Measurements from ENCODE around the gene ZNF358. TPM values are rescaled to one million over a fixed set of nuclear protein-coding genes. Genes with fewer than 3 reads are reported as not detected.
A peak's percentile ranks its signal among the peaks of the same experiment; 100 is the strongest.
"Not testable (repeated sequence)": the region's sequence is repeated elsewhere in the genome, so short reads cannot be mapped to it uniquely, and the experiment has no call there.

ZNF358 gene
- total RNA-seq, 1 donor from 2014 or later = 27.1 TPM

DNA sequence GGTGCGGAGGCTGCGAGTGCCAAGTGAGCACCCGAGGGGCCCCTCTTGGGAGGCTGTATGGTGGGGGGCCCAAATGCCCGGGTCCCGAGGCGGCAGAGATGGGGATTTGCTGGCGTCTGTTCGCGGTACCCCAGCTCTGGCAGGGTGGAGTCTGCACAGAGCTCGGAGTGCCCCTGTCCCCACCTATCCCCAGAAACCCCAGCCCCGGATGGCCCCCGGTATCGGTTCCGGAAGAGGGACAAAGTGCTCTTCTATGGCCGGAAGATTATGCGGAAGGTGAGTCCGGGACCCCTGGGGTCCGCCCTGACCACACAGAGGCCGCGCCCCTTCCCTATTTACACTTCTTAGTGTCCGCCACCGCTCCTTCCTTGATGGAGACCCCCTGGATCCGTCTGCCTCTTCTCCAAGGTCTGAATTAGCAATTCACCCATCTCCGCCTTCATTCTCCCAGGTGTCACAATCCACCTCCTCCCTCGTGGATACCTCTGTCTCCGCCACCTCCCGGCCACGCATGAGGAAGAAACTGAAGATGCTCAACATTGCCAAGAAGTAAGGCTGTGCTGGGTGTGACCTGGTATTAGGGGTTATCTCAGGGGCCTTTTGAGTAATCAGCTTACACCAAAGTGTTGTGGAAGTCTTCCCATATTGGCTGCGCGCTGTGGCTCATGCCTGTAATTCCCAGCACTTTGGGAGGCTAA is 20.2 kb downstream of the ZNF358 start:
- DNase-seq (ENCODE audit: low read depth) = no peak

GRCh38 chr19:7538990-7539389 is 23.1 kb downstream of the ZNF358 start:
- not testable (repeated sequence) for DNase-seq (ENCODE audit: low read depth)

DNA sequence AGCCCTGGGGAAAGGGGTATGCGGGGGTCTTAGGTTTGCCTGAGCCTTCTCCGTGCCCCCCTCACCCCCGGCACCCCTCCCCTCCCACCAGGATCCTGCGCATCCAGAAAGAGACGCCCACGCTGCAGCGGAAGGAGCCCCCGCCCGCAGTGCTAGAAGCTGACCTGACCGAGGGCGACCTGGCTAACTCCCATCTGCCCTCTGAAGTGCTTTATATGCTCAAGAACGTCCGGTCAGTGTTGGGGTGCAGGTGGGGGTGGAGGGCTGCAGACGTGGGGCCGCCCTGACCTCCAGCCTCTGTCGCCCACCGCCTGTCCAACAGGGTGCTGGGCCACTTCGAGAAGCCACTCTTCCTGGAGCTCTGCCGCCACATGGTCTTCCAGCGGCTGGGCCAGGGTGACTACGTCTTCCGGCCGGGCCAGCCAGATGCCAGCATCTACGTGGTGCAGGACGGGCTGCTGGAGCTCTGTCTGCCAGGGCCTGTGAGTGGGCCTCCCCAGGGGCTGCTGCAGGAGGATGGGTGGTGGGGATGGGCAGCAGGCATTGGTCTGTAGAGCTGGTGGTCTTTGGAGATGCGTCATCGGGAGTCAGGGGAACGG is 24.0 kb downstream of the ZNF358 start:
- DNase-seq (ENCODE audit: low read depth) = no peak

GRCh38 chr19:7540761-7541474 is 25.0 kb downstream of the ZNF358 start:
- peak; percentile 13 for DNase-seq (ENCODE audit: low read depth)

DNA sequence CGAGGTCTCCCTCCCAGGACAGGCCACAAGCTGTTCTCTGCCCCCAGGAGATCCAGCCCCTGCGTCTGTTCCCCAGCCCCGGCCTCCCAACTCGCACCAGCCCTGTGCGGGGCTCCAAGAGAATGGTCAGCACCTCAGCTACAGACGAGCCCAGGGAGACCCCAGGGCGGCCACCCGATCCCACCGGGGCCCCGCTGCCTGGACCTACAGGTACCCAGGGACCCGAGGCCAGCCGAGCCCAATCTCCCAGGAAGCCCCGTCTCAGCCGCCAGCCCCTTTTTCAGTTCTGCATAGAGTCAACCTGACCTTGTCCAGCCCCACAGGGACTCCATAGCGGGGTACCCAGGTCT is 25.5 kb downstream of the ZNF358 start:
- DNase-seq (ENCODE audit: low read depth) = no peak

GRCh38 chr19:7541828-7542443 is 26.0 kb downstream of the ZNF358 start:
- no peak for DNase-seq (ENCODE audit: low read depth)

DNA sequence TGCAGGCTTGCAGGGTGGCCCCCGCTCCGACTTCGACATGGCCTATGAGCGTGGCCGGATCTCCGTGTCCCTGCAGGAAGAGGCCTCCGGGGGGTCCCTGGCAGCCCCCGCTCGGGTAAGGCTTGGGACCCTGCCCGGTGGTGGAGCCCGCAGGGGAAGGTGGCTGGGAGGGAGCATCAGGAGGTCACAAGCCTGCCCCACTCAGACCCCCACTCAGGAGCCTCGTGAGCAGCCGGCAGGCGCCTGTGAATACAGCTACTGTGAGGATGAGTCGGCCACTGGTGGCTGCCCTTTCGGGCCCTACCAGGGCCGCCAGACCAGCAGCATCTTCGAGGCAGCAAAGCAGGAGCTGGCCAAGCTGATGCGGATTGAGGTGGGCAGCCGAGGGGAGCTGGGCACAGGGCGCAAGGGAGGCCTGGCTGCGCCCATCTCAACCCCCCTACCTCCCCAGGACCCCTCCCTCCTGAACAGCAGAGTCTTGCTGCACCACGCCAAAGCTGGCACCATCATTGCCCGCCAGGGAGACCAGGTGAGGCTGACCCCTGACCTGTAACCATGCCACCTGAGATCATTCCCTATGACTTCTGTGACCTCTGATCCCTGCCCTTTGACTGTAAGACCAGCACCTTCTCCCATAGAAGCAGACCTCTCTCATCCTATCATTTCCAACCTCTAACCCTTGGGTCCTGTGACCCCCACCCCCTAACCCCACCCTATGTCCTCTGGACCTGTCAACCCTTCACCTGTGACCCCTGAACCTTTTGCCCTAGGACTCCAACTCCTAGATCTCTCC is 26.8 kb downstream of the ZNF358 start:
- no peak for DNase-seq (ENCODE audit: low read depth)

DNA sequence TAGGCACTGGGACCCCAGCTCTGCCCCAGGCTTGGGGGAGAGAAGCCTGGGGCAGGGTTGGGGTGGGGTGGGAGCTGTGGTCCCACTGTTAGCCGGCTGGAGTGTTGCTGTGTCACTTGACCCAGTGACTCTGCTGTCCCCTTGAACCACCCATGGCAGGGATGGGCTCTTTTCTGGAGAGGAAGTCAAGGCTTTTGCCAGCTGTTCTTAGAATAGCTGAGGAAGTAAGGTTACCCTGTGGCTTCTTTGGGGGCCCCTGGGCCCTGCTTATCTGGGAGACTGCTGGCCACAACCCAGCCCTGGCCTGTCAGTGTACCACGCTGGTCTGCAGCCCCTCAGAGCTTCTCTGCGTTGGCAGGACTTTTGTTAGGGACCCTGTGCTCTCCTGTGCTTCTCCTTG is 28.7 kb downstream of the ZNF358 start:
- DNase-seq (ENCODE audit: low read depth) = no peak

- no peak for DNase-seq (ENCODE audit: low read depth)
Observed at GRCh38 chr19:7545300-7545699, 29.4 kb downstream of the ZNF358 start.

GRCh38 chr19:7545904-7546303 is 30.0 kb downstream of the ZNF358 start:
- DNase-seq (ENCODE audit: low read depth) = no peak

DNA sequence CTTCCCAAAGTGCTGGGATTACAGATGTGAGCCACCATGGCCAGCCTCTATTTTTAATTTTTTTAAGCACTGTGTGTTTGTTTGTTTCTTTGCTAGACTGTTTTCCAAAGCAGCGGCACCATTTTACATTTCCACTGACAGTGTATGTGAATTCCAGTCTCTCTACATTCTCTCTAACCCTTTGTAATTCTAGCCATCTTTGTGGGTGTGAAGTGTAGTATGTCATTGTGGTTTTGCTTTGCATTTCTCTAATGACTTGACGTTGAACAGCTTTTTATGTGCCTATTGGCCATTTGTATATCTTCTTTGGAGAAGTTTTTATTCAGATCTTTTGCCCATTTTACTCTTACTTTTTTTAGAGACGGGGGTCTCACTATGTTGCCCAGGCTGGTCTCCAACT is 31.3 kb downstream of the ZNF358 start:
- DNase-seq (ENCODE audit: low read depth) = no peak

DNA sequence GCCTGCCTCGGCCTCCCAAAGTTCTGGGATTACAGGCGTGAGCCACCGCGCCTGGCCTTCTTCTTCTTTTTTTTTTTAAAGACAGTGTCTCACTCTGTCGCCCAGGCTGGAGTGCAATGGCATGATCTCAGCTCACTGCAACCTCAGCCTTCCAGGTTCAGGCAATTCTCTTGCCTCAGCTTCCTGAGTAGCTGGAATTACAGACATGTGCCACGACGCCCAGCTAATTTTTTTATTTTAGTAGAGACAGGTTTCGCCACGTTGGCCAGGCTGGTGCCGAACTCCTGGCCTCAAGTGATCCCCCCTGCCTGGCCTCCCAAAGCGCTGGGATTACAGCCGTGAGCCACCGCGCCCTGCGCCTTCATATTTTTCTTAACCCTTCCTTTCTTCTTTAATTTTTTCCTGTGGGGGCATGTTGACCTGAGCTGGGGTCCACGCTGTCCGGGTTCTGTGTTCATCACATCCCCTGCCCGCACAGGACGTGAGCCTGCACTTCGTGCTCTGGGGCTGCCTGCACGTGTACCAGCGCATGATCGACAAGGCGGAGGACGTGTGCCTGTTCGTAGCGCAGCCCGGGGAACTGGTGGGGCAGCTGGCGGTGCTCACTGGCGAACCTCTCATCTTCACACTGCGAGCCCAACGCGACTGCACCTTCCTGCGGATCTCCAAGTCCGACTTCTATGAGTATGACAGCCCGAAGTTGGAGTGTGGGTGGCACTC is 33.7 kb downstream of the ZNF358 start:
- no peak for DNase-seq (ENCODE audit: low read depth)

DNA sequence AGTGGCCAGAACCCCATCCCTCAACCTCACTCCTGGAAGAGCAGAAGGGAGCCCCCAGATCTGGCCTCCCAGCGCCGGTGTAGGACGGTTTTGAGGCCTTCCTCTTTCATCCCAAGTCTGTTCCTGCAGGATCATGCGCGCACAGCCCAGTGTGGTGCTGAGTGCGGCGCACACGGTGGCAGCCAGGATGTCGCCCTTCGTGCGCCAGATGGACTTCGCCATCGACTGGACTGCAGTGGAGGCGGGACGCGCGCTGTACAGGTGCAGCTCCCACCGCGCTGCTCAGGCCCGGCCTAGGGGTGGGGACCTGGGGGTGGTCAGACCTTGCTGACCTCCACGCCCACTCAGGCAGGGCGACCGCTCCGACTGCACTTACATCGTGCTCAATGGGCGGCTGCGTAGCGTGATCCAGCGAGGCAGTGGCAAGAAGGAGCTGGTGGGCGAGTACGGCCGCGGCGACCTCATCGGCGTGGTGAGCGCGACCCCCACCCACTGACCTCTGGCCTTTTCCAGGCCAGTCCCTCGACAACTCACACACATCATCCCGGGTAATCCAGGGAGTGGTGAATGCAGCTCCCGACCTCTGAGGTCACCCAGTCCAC is 34.4 kb downstream of the ZNF358 start:
- DNase-seq (ENCODE audit: low read depth) = no peak

GRCh38 chr19:7550987-7551761 is 35.3 kb downstream of the ZNF358 start:
- DNase-seq (ENCODE audit: low read depth) = peak; percentile 82

- DNase-seq (ENCODE audit: low read depth) = no peak
Observed at GRCh38 chr19:7552781-7553180, 36.9 kb downstream of the ZNF358 start.

- no peak for DNase-seq (ENCODE audit: low read depth)
Observed at GRCh38 chr19:7554565-7554964, 38.7 kb downstream of the ZNF358 start.

DNA sequence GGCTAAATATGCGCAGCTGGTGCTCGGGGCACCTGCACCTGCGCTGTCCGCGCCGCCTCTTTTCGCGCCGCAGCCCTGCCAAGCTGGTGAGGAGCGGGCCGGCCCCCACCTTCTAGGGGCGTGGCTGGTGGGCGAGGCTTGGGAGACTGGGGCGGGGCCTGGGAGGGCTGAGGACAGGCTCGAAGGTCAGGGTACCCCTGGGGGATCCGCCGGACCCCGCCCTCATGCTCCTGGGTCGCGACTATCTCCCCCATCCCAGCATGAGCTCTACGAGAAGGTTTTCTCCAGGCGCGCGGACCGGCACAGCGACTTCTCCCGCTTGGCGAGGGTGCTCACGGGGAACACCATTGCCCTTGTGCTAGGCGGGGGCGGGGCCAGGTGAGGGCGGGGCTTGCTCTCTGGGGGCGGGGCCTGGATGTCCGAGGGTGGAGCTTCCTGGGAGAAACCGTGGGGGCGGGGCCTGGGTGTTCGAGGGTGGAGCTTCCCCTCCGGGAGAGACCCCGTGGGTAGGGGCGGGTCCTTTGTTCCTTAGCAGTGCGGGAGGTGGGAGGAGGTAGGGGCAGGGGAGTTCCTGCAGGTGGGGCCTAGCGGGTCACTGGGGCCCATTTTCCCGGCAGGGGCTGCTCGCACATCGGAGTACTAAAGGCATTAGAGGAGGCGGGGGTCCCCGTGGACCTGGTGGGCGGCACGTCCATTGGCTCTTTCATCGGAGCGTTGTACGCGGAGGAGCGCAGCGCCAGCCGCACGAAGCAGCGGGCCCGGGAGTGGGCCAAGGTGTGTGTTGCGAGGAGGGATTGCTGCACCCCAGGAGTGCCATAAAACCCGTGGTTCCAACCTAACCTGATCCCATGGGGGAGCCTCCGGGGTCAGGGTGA is 39.3 kb downstream of the ZNF358 start:
- no peak for DNase-seq (ENCODE audit: low read depth)

DNA sequence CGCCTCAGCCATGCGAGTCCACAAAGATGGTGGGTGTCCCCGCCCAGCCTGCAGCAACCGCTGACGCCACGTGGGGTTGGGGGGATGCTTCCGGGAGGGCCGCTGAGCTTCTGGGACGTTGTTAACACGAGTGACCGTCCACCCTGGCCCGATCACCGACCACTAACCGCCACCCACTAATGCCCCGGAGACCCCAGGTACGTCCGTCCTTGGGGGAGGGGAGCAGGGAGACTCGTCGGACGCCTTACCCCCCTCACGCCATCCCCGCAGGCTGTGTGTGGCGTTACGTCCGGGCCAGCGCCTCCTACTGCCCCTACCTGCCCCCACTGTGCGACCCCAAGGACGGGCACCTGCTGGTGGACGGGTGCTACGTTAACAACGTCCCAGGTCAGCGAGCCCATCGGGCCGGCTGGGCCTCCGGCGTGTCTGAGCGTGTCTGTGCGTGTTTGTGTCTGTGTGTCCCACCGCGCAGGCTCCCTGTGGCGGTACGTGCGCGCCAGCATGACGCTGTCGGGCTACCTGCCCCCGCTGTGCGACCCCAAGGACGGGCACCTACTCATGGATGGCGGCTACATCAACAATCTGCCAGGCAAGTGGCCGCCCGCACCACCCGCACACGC is 40.9 kb downstream of the ZNF358 start:
- DNase-seq (ENCODE audit: low read depth) = no peak

- DNase-seq (ENCODE audit: low read depth) = no peak
Observed at GRCh38 chr19:7558667-7559066, 42.8 kb downstream of the ZNF358 start.
